PC-9 (cell line): ENCODE results near the gene GALNT2.

Experiments used
- CTCF ChIP-seq: fragments of 200-600 bp; sonication (generic); conservative IDR thresholded peaks from 2 replicates; pipeline ENCODE4 v1.6.1; 2017; ENCODE audit warnings: mixed run types, antibody characterized with exemption, mild to moderate bottlenecking, moderate library complexity
- EZH2 ChIP-seq: fragments of 200-600 bp; sonication (generic); IDR thresholded peaks from 2 replicates; pipeline ENCODE4 v1.8.0; 2017; ENCODE audit warnings: antibody characterized with exemption, low read depth

DNA sequence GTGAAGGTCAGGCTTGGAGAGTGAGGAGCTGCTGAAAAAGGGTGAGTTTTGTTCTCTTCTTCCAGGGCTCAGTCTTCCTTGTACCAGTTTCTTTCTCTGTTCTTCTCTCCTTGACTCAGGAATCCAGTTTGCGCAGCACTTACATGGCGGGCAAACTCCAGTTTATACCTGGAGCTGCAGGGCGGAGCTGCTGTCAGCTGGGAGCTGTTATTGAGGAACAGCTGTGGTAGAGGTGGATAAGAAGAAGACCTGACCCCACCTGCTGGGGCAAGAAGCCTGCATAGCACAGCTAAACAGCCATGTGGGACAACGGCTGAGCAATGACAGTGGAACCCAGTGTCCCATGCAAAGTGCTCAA lies 46.2 kb downstream of the GALNT2 start:
- TF ChIP-seq EZH2 (no peak), CTCF (no peak)
